ENCODE measurements around the gene GAPVD1.

GRCh38 chr9:125396799-125397198 lies 135.2 kb downstream of the GAPVD1 start:
- no peak for TF ChIP-seq POLR2A (IDR thresholded peaks at IDR 0.05)
- no peak for TF ChIP-seq CTCF (IDR thresholded peaks at IDR 0.05)

Measured in esophagus squamous epithelium (tissue), 4 donors.